Subcutaneous adipose tissue (tissue), 4 donors: ENCODE results near the gene RABL6. TPM values are rescaled to one million over a fixed set of nuclear protein-coding genes. Genes with fewer than 3 reads are reported as not detected.

Experiments used
- total RNA-seq, 4 donors: library from RNA; depleted of rRNA; stranded (reverse); fragments of >200 nt; gene quantifications; one replicate each; pipeline ENCODE4 v1.1.0, GENCODE V29; 2016
- TF ChIP-seq, protein P1 (sequence below): fragments of 450-650 bp; IDR thresholded peaks from one replicate; pipeline ENCODE4 v1.5.1; 2016; ENCODE audit warnings: low read depth, mild to moderate bottlenecking, control low read depth, antibody characterized with exemption, moderate library complexity

Gene RABL6
- total RNA-seq, 4 donors from 2014 or later = 29.4 to 78.2 (median 33.4) TPM

DNA sequence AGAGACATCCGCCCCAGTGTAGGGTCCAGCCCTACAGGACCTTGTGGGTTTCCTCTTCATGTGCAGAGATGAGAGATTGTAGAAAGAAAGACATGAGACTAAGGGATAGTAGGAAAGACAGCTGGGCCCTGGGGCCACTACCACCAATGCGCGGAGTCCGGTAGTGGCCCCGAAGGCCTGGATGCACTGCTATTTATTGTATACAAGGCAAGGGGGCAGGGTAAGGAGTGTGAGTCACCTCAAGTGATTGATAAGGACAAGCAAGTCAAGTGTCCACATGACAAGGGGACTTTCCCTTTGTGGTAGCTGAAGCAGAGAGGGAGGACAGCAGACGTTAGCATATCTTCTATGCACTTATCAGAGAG, 22.8 kb upstream of the RABL6 start:
- TF ChIP-seq, protein P1, sequence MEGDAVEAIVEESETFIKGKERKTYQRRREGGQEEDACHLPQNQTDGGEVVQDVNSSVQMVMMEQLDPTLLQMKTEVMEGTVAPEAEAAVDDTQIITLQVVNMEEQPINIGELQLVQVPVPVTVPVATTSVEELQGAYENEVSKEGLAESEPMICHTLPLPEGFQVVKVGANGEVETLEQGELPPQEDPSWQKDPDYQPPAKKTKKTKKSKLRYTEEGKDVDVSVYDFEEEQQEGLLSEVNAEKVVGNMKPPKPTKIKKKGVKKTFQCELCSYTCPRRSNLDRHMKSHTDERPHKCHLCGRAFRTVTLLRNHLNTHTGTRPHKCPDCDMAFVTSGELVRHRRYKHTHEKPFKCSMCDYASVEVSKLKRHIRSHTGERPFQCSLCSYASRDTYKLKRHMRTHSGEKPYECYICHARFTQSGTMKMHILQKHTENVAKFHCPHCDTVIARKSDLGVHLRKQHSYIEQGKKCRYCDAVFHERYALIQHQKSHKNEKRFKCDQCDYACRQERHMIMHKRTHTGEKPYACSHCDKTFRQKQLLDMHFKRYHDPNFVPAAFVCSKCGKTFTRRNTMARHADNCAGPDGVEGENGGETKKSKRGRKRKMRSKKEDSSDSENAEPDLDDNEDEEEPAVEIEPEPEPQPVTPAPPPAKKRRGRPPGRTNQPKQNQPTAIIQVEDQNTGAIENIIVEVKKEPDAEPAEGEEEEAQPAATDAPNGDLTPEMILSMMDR = no peak

DNA sequence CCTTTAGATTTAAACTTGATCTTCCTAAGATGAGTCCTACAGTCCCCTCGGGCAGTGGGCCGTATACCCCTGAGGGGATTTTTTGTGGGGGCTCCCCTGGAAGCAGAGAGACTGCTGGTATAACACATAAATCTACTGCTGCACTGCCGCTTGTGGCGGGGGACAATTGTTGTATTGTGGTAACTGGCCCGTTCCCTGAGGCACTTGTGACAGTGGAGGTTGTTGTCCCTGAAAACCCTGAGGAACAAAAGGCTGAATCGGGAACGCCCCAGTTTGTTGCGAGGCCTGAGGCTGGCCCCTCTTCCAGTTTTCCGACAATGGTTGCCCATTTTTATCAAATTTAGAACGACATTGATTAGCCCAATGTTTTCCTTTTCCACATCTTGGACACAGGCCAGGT, 21.3 kb upstream of the RABL6 start:
- TF ChIP-seq, protein P1 = no peak

DNA sequence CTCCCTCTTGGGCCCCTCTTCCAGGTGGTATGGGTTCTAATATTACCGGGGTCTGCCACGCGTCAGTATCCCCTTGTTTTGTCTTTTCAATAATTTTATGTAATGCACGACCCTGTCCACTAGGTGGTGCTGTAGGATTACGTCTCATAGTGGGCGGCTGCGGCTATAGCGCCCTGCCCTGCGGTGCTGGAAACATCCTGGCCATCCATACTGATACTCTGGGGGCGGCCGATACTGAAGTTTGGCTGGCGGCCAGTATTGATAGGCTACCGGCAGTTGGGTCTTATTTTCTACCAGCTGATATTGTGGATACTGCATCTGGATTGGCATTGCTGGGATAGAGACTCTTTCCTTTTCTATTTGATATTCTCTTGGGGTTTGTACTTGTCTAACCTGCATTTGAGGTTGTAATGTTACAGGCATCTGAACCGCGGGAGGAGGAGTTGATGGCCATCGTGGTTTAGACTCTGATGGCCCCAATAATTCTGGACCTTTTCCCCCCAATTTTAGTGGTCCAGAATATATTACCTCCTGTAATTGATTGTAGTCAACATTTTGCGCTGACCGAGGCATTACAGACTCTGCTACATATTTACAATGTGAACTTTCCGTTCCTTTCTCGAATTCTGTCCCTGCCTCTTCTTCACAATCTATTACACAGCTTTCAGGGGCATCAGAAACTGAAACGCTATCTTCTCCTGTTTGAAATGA, 19.9 kb upstream of the RABL6 start:
- TF ChIP-seq, protein P1 = no peak

DNA sequence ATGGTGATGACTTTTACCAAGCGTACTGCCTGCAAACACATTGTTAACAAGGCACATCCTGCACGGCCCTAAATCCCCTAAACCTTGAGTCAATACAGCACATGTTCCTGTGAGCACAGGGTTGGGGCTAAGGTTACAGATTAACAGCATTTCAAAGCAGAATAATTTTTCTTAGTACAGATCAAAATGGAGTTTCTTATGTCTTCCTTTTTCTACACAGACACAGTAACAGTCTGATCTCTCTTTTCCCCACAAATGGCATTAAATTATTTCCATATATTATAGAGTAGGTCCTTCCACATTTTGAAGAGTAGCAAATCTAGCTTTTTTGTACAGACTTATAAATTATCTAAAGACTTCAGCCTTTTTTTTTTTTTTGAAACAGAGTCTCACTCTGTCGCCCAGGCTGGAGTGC, 18.2 kb upstream of the RABL6 start:
- TF ChIP-seq, protein P1 = no peak

DNA sequence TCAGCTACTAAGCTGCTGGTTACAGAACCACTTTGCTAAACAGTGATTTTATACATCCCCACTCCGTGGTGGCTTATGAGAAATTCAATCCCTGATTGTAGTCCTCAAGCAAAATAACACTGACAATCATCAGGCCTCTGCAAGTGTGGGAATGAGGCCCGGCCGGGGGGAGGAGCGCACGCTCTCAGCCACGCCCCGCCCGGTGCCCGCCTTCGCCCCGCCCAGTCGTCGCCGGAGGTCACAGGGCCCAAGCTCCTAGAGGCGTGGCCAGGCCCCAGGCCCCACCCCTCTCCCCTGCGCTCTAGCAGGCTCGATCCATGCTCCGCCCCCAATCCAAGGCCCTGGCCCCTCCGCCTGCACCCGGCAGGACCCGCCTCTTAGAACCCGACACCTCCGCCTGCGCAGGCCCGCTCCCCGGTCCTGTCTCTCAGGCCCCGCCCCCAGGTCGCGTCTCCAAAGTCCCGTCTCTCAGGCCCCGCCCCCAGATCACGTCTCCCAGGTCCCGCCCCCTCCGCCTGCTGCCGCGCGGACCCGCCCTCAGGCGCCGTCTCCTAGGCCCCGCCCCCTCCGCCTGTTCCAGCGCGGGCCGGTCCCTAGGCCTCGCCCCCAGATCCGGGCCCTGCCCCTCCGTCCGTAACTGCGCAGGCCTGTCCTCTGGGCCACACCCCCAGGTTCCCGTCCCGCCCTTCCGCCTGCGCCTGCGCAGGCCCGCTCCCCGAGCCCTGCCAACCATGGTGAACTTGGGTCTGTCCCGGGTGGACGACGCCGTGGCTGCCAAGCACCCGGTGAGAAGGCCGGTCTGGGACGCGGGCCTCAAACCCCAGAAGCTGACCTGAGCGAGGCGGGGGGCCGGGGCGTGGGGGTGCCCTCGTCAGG, 16.9 kb upstream of the RABL6 start, which contains the start of gene TMEM141:
TMEM141 (plus strand) TSS at position 705 of the 876 bp plus-strand sequence; CDS start at position 732, 27 bp downstream.
- TF ChIP-seq, protein P1 = no peak

DNA sequence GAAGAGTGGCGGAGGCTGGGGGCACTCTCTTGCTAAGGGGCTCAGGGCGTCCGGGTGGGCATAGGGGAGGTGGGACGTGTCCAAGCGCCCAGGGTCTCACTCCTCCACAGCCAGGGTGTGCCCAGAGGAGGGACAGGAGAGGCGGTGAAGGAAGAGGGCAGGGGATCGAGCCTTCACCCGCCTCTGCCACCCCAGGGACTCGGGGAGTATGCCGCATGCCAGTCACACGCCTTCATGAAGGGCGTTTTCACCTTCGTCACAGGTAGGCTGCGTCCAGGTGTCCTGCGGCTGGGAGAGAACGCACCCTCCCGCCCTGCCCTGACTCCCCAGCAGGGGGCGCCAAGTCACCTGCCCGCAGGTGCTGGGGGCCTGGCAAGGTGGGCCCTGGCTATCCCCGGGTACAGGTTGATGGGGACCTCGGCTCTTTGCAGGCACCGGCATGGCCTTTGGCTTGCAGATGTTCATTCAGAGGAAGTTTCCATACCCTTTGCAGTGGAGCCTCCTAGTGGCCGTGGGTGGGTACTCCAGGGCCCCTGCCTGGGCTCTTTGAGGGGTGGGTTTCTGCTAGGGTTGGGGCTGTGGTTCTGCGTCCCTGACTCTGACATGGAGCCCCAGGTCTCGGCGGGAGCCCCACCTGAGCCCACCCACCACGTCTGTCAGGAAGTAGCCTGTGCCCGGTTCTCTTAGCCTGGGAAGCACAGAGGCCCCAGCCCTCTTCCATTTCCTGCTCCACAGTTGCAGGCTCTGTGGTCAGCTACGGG, 16.1 kb upstream of the RABL6 start:
- TF ChIP-seq, protein P1 = no peak
